Suprapubic skin (tissue), 4 donors: Measurements from ENCODE around the gene DDX55.

Experiments used
- EP300 ChIP-seq: sonication (generic); formaldehyde crosslinking; IDR thresholded peaks from one replicate; pipeline ENCODE4 v1.6.1; 2017; ENCODE audit warnings: antibody characterized with exemption
- POLR2AphosphoS5 ChIP-seq, 3 donors: sonication (generic); formaldehyde crosslinking; IDR thresholded peaks; one replicate each; pipeline ENCODE4 v1.6.1; 2017; ENCODE audit warnings: antibody characterized with exemption in 3 of 3
- TF ChIP-seq, protein P1 (sequence below), 2 donors: fragments of 200-600 bp in 1 of 2; fragments of 450-650 bp in 1 of 2; sonication (generic) in 1 of 2; IDR thresholded peaks; one replicate each; pipeline ENCODE4 v1.5.1; 2016 to 2019; ENCODE audit warnings: antibody characterized with exemption in 2 of 2, mild to moderate bottlenecking in 1 of 2, moderate library complexity in 1 of 2

DNA sequence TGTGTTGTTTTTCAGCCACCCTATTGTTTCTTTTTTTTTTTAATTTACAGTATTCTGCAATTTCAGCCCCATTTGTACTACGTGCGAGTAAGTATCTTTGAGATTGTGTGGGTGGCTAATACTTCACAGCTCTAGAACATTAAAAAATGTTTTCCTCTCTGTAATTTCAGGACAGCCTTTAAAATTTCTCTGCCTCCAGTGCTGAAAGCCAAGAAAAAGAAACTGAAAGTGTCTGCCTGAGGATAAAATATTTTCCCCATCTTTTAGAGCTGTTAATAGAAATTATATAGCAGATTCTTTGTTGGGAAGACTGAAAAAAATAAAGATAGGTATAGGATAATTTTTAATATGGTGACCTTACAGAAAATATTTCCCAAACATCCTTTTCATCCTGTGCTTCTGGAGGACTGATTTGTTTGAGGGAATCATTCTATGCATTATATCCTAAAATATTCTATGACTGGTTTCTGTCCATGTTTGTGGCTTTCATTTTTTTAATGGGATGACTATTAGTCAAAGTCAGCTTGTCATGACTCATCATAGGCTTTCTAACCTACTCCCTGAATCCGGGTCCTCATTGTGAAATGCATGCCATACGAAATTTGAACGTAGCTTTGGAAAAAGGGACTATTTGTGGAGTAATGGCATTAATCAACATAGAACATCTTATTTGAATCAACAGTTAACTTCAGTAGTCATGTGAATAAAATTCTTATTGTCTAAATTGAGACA, 58.3 kb downstream of the DDX55 start:
- TF ChIP-seq, protein P1, sequence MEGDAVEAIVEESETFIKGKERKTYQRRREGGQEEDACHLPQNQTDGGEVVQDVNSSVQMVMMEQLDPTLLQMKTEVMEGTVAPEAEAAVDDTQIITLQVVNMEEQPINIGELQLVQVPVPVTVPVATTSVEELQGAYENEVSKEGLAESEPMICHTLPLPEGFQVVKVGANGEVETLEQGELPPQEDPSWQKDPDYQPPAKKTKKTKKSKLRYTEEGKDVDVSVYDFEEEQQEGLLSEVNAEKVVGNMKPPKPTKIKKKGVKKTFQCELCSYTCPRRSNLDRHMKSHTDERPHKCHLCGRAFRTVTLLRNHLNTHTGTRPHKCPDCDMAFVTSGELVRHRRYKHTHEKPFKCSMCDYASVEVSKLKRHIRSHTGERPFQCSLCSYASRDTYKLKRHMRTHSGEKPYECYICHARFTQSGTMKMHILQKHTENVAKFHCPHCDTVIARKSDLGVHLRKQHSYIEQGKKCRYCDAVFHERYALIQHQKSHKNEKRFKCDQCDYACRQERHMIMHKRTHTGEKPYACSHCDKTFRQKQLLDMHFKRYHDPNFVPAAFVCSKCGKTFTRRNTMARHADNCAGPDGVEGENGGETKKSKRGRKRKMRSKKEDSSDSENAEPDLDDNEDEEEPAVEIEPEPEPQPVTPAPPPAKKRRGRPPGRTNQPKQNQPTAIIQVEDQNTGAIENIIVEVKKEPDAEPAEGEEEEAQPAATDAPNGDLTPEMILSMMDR (IDR thresholded peaks at IDR 0.05) = no peak
- no peak for TF ChIP-seq EP300
- no peak for TF ChIP-seq POLR2AphosphoS5 (IDR thresholded peaks at IDR 0.05)
